T-helper 22 cell (primary cell): ENCODE results near the gene N4BP2.
"Not testable (repeated sequence)": the region's sequence is repeated elsewhere in the genome, so short reads cannot be mapped to it uniquely, and the experiment has no call there.

Experiments used
- DNase-seq: peaks from one replicate; pipeline ENCODE4 v3.0.0-alpha.2; 2020; ENCODE audit warnings: low read depth

Gene N4BP2

DNA sequence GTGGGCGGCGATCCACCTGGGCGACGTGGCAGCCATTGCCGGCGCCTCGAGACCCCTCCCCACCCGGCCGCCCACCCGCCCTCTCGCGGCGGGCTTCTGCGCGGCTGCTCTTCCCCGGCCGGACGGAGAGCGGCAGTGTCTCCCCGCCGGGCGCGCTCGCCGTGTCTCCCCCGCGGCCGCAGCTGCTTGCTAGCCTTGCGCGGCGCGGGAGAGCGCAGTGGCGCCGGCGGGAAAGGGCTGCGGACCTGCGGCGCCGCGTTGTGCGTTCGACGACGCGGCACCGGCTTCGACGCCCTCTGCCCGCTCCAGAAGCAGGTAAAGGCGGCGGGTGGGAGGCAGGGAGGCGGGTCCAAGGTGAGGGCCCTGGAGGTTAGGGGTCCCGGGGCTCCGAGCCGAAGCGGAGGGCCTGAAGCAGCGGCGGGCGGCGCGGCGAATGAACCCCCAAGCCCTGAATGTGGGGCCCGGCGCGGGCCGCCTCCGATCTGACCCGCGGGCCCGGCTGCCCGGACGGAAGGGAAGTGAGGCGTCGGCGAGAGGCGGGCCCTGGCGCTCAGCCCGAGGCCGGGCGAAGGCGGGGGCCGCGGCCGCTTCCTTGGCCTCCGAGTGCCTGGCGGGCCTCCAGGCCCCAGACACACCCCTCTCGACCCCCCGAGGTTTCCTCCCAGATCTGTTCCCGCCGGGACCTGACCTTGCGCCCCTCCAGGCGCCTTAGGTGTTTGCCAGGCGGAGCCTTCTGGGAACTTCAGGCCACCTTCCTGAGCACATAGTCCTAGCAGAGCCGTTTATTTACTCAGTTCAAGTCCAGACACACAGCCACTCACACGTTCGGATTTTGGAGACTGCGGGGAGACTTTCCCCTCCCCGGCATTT is at the start of gene N4BP2:
Gene N4BP2, plus strand, starts transcription at position 135 of the 870 bp plus-strand sequence. CDS start 40,491 bp downstream, outside the sequence.
- peak; percentile 49 for DNase-seq

DNA sequence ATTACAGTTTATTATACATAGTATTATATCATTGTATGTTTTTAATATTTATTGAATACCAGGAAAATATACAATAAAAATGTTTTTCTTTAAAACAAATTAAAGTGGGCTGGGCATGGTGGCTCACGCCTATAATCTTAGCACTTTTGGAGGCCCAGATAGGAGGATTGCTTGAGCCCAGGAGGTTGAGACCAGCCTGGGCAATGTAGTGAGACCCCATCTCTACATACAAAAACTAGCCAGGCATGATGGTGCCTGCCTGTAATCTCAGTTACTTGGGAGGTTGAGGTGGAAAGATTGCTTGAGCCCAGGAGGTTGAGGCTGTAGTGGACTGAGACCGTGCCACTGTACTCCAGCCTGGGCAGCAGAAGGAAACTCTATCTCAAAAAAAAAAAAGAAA is 40.6 kb upstream of the N4BP2 start:
- no peak for DNase-seq

DNA sequence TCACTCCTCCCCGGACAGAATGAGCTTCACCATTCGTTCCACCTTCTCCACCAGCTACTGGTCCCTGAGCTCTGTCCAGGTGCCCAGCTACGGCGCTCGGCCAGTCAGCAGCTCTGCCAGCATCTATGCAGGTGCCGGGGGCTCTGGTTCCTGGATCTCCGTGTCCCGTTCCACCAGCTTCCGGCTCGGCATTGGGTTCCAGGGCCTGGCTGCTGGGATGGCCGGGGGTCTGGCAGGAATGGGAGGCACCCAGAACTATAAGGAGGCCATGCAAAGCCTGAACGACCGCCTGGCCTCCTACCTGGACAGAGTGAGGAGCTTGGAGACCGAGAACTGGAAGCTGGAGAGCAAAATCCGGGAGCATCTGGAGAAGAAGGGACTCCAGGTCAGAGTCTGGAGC is 36.4 kb upstream of the N4BP2 start:
- DNase-seq, result no peak

DNA sequence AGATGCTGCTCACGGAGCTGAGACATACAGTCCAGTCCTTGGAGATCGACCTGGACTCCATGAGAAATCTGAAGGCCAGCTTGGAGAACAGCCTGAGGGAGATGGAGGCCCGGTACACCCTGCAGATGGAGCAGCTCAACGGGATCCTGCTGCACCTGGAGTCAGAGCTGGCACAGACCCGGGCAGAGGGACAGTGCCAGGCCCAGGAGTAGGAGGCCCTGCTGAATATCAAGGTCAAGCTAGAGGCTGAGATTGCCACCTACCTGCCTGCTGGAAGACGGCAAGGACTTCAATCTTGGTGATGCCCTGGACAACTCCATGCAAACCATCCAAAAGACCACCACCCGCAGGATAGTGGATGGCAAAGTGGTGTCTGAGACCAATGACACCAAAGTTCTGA is 35.5 kb upstream of the N4BP2 start:
- DNase-seq, result not testable (repeated sequence)

DNA sequence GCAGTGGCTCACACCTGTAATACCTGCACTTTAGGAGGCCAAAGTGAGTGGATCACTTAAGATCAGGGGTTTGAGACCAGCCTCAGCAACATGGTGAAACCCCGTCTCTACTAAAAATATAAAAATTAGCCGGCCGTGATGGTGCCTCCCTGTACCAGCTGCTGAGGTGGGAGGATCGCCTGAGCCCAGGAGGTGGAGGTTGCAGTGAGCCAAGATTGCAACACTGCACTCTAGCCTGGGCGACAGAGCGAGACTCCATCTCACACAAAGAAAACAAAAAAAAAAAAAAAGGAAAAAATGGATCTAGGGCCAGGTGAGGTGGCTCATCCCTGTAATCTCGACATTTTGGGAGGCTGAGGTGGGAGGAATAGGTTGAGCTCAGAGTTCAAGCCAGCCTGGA is 32.6 kb upstream of the N4BP2 start:
- not testable (repeated sequence) for DNase-seq

DNA sequence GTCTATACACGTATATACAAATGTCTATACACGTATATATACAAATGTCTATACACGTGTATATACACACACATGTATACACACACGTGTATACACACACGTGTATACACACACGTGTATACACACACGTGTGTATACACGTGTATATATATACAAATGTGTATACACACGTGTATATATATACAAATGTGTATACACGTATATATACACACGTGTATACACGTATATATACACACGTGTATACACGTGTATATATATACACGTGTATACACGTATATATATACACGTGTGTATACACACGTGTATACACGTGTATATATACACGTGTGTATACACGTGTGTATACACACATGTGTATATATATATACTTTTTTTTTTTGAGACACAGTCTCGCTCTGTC is 23.9 kb upstream of the N4BP2 start:
- DNase-seq, result no peak

DNA sequence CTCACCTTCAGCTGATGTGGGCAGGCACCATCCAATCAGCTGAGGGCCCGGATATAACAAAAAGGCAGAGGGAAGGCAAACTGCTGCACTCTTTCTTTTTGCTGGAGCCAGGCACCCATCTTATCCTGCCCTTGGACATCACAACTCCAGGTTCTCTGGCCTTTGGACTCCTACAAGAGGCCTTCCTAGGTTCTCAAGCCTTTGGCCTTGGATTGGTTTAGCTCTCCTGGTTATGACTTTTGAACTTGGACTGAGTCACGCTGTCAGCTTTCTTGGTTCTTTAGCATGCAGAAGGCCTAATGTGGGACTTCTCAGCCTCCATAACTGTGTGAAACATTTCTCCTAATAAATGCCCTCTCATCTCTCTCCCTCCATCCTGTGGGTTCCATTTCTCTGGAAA is 23.0 kb upstream of the N4BP2 start:
- no peak for DNase-seq

DNA sequence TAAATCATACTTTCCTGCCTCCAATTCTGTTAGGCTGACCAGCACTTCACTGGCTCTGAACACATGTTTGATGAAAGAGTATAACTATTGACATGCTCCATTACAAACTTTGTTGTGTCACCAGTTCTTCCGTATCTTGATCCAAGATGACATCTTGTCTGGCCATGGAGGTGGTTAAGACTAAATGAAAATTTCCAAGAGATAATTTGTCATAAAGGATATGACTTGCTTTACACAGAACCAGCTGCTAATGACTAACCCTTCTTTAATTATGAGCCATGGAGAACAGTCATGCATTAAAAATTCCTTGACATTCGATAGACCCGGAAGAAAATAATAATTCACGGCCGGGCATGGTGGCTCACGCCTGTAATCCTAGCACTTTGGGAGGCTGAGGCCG is 17.7 kb upstream of the N4BP2 start:
- DNase-seq, result no peak

DNA sequence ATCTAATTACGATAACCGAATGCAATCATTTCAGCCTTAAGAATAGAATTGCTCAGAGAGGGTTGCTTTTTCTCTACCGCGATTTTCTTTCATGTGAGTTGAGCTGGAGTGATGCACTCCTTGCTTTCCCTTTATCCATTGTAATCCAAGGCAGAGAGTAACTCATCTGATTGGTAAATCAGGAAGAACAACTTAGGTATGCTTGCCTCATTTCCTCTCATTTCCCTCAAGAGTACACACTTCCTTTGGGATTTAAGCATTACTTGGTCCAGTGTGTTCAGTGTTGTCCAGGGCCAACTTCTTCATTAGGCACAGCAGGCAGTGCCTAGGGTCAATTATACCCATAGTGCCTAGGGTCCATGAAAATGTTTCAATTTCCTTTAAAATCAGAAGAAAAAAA is 15.7 kb upstream of the N4BP2 start:
- DNase-seq, result no peak

DNA sequence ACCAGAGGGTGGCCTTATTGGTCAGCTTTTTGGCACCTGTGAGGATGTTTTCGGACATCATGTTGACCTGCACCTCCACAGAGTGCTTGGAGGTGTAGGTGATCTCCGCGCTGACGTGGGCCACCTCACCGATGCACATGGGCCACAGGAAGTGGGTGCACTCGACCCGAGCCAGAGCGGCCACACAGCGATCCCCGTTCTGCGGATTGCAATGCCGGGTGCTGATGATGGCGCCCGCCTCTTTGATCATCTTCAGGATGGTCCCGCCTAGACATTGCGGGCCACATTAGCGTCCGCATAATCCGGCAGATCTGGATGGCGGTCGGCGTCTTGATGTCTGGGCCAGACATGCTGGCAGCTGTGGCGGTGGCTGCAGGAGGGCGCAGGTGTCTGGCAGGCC is 12.9 kb upstream of the N4BP2 start:
- DNase-seq, result no peak

DNA sequence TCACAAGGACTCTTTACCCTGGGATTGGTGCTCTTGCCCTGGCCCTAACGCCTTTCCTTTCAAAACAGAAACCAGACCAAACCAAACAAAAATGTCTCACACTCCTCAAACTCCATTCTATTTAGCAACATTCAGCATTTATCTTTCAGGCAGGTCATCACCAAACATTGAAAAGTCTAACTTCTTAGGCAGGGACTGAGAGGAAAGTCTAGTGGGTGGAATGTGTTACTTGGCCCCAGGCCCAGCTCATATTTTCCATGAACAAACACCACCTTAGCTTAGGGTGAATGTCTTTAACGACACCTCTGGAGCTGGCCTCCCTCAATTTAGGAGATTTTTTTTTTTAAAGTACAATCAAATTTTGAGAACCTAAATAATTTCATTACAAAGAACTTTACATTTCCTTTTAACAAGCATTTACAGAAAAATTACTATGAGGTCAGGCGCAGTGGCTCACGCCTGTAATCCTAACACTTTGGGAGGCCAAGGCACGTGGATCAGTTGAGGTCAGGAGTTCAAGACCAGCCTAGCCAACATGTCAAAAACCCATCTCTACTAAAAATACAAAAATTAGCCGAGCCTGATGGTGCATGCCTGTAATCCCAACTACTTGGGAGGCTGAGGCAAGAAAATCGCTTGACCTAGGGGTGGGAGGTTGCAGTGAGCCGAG is 10.2 kb upstream of the N4BP2 start:
- no peak for DNase-seq

DNA sequence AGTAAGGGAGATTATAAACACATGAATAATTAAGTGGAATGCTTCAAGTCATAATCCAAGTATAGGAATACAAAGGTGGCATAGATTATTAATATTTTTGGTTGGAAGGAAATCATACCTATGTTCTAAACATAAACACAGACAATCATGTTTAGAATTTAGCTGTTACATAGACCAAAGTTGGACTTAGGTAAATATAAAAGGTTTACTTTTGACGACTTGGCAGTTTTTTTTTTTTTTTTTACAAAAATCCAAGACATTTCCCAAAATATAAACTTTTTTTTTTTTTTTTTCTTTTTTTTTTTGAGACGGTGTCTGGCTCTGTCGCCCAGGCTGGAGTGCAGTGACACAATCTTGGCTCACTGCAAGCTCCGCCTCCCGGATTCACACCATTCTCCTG is 3.5 kb upstream of the N4BP2 start:
- DNase-seq, result no peak

DNA sequence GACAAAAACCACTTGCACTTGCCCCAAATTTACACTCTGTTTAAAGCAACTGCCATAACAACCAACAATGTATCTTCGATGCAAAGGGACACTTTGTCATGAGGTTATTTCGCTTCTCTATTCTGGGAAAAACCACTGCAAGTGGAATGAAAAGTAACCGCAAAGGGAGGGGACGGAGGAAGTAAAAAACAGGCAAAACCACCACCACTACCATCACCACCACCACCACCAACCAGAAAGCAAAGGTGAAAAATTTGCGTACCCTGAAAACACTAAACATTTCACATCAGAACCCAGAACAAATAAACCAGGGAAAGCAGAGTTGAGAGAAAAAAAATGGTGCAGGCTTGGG is 1.2 kb upstream of the N4BP2 start:
- no peak for DNase-seq

DNA sequence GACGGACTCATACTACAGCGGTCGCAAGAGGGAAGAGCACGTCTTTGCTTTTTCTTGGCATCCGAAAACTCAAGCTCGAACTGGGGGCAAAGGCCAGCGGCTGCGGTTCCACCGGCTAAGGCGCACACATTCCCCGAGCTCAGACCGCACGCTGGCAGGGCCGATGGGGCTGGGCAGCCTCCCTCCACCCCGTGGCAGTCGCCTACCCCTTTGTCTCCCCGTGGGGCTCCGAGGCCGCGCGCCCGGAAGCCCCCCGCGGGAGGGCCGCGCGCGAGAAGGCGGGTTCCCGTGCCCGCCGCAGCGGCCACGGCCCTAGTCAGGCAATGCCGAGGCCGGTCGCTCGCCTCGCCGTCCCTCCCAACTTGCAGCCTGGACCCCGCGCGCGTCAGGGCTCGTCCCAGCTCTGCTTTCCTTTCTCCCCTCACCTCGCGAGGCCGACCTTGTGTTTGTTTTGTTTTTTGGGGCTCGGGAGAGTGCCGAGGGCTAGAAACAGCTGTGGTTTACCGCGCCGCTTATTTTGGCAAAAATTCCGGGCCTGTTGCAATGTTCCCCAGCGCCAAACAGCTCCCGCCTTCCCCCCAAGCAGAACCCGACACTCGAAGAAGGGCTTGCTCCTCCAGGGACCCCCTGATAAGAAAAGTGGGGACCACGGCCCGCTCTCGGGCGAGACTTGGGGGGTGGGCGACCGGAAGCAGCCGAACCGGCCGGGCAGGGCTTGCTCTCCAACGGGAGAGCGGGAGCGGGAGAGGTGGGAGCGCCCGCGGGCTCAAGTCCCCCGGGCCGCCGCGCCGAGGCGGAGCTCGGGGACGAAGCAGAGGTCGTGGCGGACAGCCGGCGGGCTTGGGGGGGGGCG is 561 bp upstream of the N4BP2 start:
- DNase-seq, result peak; percentile 19

DNA sequence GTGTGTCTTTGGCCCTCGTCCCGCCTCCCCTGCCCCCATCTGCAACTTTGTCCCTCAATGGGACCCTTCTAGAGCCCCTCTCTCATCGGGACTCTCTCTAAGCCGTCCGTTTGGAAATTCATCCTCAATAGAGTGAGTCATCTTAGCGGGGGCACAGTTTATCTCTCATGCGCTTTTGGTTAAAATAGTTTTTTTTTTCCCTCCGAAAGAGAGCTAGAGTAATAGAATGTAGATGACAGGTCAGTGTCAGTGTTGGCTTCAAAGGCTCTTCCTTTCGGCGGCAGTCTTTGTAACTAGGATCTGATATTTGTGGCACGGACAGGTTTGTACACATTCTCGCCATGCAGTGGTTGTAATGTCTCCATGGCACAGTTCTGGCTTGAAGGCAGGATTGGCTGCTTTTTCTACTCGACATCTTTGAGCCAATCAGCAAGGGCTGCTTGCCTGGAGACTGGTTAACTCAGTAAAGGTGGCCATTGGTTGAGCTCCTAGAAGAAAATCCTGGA is 989 bp downstream of the N4BP2 start:
- peak; percentile 53 for DNase-seq

DNA sequence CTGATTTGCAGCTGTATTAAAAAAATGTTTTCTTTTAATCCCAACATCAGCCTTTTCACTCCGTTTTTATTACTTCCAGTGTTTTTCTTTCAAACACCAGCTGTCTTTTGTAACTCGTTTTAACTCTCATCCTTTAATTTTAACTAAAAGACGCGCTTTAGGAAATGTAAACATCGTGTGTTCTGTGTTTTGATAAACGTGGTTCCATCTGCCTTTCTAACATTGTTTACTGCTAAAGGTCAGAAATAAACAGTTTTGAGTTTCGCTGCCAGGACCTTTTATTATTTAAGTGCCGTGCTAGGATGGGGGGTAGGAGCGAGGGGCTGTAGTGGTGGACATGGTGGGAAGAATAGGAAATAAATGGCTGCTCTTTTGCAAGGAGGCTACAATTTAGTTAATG is 1.5 kb downstream of the N4BP2 start:
- DNase-seq, result no peak

DNA sequence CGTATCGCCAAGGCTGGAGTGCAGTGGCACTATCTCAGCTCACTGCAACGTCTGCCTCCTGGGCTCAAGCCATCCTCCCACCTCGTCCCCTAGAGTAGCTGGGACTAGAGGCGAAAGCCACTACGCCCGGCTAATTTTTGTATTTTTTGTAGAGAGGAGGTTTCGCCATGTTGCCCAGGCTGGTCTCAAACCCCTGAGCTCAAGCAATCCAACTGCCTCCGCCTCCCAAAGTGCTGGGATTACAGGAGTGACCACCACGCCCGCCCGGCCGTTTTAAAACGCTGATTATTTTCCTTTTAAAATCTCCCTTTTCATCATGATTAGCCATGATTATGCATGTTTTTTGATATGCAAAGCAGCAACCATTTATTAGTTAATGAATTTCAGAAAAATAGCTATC is 2.2 kb downstream of the N4BP2 start:
- no peak for DNase-seq

DNA sequence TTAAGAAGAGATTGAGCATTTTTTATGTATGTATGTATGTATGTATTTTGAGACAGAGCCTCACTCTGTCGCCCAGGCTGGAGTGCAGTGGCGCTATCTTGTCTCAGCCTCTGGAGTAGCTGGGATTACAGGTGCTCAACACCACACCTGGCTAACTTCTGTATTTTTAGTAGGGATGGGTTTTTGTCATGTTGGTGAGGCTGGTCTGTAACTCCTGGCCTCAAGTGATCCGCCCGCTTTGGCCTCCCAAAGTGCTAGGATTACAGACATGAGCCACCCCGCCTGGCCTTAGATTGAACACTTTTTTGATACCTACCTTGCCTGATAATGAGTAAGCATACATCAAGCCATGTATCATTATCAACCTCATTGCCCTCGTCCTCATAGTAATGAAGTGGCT is 2.7 kb downstream of the N4BP2 start:
- DNase-seq, result no peak

DNA sequence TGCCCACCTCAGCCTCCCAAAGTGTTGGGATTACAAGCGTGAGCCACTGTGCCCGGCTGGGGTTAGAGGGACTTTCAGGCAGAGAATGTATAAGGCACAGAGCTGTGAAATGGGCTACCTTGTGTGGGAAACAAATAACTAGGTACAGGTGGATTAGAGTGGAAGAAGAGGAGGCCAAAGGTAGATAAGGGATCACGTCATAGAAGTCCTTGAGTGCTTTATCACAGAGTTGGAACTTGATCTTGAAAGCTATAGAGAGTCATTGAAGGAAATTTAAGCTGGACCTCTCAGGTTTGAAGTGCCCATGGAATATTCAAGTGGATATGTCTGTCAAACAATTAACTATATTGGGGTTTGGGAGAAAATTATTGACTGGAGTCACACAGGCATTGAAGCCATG is 8.4 kb downstream of the N4BP2 start:
- no peak for DNase-seq

DNA sequence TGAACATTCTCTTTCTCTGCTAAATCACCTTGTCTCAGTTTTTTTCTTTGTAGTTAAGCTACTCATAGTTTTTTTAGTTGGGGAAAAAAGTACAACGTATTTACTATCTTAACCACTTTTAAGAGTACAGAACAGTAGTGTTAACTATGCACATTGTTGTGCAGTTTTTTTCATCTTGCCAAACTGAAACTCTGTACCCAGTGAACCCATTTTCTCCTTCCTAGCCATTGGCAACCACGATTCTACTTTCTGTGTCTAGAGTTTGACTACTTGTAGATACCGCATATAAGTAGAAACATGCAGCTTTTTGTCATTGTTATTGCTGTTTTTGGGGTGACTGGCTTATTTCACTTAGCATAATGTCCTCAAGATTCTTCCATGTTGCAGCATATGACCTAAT is 10.0 kb downstream of the N4BP2 start:
- no peak for DNase-seq

DNA sequence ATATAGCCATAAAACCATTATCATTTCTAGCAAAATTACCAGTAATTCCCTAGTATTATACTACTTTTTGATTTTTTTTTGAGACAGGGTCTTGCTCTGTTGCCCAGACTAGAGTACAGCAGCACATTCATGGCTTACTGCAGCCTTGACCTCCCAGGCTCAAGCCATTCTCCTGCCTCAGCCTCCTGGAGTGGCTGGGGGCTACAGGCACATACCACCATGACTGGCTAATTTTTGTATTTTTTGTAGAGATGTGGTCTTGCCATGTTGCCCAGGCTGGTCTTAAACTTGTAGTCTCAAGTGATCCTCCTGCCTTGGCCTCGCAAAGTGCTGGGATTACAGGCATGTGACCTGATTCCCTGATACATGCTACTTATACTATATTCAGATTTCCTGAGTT is 13.7 kb downstream of the N4BP2 start:
- no peak for DNase-seq

DNA sequence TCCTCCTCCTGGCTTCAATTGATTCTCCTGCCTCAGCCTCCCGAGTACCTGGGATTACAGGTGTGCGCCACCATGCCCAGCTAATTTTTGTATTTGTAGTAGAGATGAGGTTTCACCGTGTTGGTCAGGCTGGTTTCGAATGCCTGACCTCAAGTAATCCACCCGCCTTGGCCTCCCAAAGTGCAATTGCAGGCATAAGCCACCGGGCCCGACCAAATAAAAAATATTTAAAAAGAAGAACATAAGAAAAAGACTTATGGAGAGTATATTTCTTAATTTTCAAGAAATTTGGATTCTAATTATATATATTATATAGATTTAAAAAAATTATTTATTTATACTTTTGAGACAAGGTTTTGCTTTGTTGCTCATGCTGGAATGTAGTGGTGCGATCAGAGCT is 29.8 kb downstream of the N4BP2 start:
- DNase-seq, result no peak
